Natural killer cell treated with Interleukin-12 subunit alpha and Interleukin-12 subunit beta and Interleukin-15 and Interleukin-18, amount 100 ng/mL, for 72 hours (primary cell): ENCODE measurements around the gene MT1G. TPM values are rescaled to one million over a fixed set of nuclear protein-coding genes. Genes with fewer than 3 reads are reported as not detected.
"Not testable (repeated sequence)": the region's sequence is repeated elsewhere in the genome, so short reads cannot be mapped to it uniquely, and the experiment has no call there.

Experiments
- ATAC-seq, 2 donors: fragments of 150-1000 bp; cut with Tn5 transposase in 1 of 2; sonication (Bioruptor Pico), chemical (Tn5 transposase) in 1 of 2; 2 replicates each; pipeline ENCODE4 v1.10.0; 2021
- DNase-seq: peaks from one replicate; pipeline ENCODE4 v3.0.0; 2022; ENCODE audit warnings: low spot score
- H3K27ac Mint-ChIP-seq, 2 donors: 1 replicate in 1 of 2; 2 replicates in 1 of 2; pipeline ENCODE4 v1.8.0; 2022; ENCODE audit warnings: mixed read lengths in 2 of 2, mild to moderate bottlenecking in 1 of 2, moderate library complexity in 1 of 2
- H3K27me3 Mint-ChIP-seq, 2 donors: 1 replicate in 1 of 2; 2 replicates in 1 of 2; pipeline ENCODE4 v1.8.0; 2022; ENCODE audit warnings: mixed read lengths in 2 of 2
- H3K36me3 Mint-ChIP-seq: one replicate; pipeline ENCODE4 v1.8.0; 2022; ENCODE audit warnings: mixed read lengths
- H3K4me1 Mint-ChIP-seq, 2 donors: 1 replicate in 1 of 2; 2 replicates in 1 of 2; pipeline ENCODE4 v1.8.0; 2022; ENCODE audit warnings: low read depth in 2 of 2, mixed read lengths in 2 of 2, mild to moderate bottlenecking in 1 of 2
- H3K4me3 Mint-ChIP-seq: one replicate; pipeline ENCODE4 v1.8.0; 2022; ENCODE audit warnings: mixed read lengths
- H3K9me3 Mint-ChIP-seq: 2 replicates; pipeline ENCODE4 v1.8.0; 2022; ENCODE audit warnings: mixed read lengths
- total RNA-seq, 2 donors: library from RNA; stranded (reverse); gene quantifications; one replicate each; pipeline ENCODE4 v1.2.3, GENCODE V29; 2022

The MT1G gene
- total RNA-seq, result 1 to 10 TPM; 3.3 to 7.5 TPM

DNA sequence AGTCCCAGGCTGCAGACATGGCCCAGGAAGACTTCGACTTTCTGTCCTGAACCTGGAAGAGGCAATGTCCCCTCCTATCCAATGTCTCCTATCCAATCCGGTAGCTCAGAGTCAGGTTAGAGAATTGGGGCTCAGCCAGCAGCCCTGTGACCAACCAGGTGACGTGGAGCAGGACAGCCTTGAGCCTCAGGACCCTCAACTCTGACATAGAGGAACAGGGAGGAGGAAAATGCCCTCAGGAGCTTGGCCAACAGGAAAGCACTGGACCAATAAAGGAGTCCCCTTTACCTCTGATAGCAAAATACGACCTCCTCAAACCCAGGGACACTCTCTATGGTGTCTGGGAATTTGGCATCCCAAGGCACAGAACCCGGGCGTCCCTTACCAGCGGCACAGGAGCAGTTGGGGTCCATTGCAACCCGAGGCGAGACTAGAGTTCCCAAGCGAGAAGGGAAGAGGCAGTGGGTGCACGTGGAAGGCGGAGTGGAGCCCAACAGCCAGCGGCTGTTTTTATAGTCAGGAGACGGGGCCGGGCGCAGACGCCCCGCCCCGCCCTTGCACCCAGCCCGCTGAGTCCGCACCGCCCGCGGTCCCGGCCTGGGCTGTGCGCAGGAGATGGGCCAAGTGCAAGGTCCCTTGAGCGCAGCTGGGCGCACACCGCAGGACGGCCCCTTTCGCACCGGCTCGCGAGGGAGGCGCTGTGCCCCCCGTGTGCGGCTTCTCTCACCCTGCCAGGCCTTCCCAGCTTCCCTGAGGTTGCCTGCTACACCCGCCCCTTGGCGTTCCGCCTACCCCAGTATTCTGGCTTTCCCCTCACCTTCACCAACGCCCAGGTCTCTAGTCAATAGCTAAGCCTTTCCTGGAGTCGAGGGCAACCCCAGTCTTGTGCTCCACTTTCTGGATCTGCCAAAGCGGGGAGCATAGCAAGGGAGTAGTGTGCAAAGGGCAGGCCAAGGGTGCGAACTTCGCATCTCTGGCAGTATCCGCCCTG, at the start of gene MT1G:
TSS of gene MT1G (minus strand) at position 485 of the 991 bp plus-strand sequence. CDS start at position 413, 72 bp downstream.
- no peaks in the 10 kb centered on the region for H3K9me3 Mint-ChIP-seq
- peak; percentile 77 to 89 for ATAC-seq
- no peak for DNase-seq
- H3K4me1 Mint-ChIP-seq, result peaks cover 12 to 20% of the 10 kb centered on the region in 2 donors
- no peaks in the 10 kb centered on the region for H3K36me3 Mint-ChIP-seq
- peaks cover 46 to 60% of the 10 kb centered on the region in 2 donors for H3K27me3 Mint-ChIP-seq
- H3K4me3 Mint-ChIP-seq, result peak within 1 kb of the TSS; percentile 15
- no peak within 1 kb of the TSS for H3K27ac Mint-ChIP-seq

DNA sequence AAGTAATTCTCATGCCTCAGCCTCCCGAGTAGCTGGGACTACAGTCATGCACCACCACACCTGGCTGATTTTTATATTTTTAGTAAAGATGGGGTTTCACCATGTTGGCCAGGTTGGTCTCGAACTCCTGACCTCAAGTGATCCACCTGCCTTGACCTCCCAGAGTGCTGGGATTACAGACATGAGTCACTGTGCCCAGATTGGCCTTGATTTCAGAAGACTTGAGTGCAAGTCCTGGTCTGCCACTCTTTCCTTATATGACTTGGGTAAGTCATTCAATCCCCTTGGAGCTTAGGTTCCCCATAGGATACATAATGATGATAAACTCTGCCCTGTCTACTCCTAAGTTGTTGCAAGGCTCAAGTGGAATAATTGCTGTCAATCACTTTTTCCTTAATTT, 49.7 kb upstream of the MT1G start:
- DNase-seq, H3K9me3 Mint-ChIP-seq, H3K27ac Mint-ChIP-seq: not testable (repeated sequence)

DNA sequence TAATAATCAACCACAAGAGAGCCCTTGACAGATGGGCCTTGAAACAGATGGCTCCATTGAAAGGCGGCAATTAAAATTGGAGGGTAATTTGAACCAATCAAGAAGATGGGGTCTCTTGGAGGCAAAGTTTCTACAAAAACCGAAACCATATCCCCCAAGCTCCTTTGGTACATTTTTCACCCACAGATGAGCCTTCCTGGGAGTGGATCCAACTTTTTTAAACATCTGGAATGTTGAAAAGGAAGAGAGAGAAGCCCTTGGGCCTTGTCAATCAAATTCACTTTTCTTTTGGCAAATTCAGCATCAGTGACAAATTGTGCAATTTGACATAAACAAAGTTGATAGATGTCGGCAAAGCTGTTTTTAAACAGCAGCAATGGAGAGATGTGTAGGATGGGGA, 48.9 kb upstream of the MT1G start:
- Mint-ChIP-seq H3K4me3 (no peak overlapping the region), H3K27me3 (peaks cover 0 to 2% of the 10 kb centered on the region in 2 donors), H3K4me1 (no peaks in the 10 kb centered on the region), H3K36me3 (no peaks in the 10 kb centered on the region), H3K9me3 (no peaks in the 10 kb centered on the region), H3K27ac (no peak overlapping the region)
- DNase-seq (no peak), ATAC-seq (no peak)

More for the DNA sequence above, 49.7 kb upstream of the MT1G start:
- H3K4me3 Mint-ChIP-seq, ATAC-seq, H3K4me1 Mint-ChIP-seq, H3K27me3 Mint-ChIP-seq, H3K36me3 Mint-ChIP-seq: not testable (repeated sequence)

DNA sequence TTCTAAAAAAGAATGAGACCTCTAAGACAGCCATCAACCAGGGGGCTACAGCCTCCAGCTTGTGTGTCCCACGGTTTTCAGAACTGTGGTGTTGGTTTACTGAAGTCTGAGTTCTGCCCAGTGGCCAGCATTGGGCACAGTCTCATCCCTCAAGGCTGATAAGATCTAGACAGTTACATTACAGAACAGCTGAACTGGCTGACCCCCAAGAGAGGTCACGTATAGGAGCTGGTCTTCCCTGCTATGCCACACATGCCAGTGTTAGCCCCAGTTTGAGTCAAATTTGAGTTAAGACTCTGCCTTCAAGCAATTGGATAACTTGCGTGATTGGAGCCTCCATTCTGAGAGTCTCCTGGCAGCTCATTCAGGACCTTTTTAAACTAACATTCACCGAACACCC, 47.3 kb upstream of the MT1G start:
- DNase-seq (no peak), ATAC-seq (no peak)
- H3K4me3 Mint-ChIP-seq, result no peak overlapping the region
- no peaks in the 10 kb centered on the region for H3K9me3 Mint-ChIP-seq
- no peak overlapping the region for H3K27ac Mint-ChIP-seq
- no peaks in the 10 kb centered on the region for H3K27me3 Mint-ChIP-seq
- no peaks in the 10 kb centered on the region for H3K4me1 Mint-ChIP-seq
- no peaks in the 10 kb centered on the region for H3K36me3 Mint-ChIP-seq

DNA sequence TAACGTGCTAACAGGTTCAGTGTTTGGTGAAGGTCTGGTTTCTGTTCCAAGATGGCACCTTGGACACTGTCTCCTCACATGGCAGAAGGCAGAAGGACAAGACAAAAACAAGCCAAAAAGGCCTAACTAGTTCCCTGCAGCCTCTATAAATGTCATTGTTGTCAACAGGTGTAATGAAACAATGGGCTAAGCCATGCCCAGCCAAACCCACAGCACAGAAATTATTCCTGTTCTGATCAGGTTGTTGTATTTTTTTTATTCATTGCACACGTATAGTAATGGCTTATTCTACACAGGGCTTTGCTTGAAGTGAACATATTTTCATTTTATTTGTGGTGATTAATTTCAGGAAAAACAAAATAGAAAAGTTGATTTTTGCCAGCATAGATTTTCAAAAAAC, 45.9 kb upstream of the MT1G start:
- Mint-ChIP-seq H3K4me3 (no peak overlapping the region), H3K9me3 (no peaks in the 10 kb centered on the region), H3K4me1 (peaks cover 0 to 3% of the 10 kb centered on the region in 2 donors), H3K36me3 (no peaks in the 10 kb centered on the region), H3K27me3 (no peaks in the 10 kb centered on the region), H3K27ac (no peak overlapping the region)
- DNase-seq, result no peak
- ATAC-seq, result no peak

DNA sequence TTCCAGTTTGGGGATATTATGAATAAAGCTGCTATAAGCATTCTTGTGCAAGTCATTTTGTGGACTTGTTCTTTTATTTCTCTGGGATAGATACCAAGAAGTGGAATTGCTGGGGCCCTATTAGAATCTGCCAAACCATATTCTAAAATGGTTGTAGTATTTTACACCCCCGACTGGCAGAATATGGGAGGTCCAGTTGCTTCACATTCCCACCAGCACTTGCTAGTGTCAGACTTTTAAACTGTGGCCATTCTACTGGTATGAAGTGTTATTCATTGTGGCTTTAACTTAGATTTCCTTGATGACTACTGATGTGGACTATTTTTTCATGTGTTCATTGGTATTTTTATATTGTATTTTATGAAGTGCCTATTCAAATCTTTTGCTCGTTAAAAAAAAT, 44.0 kb upstream of the MT1G start:
- peaks cover 5% of the 10 kb centered on the region in 2 donors for H3K4me1 Mint-ChIP-seq
- no peak overlapping the region for H3K27ac Mint-ChIP-seq
- H3K9me3 Mint-ChIP-seq, result no peaks in the 10 kb centered on the region
- H3K4me3 Mint-ChIP-seq, result no peak overlapping the region
- no peaks in the 10 kb centered on the region for H3K27me3 Mint-ChIP-seq
- ATAC-seq (no peak), DNase-seq (no peak)
- no peaks in the 10 kb centered on the region for H3K36me3 Mint-ChIP-seq

DNA sequence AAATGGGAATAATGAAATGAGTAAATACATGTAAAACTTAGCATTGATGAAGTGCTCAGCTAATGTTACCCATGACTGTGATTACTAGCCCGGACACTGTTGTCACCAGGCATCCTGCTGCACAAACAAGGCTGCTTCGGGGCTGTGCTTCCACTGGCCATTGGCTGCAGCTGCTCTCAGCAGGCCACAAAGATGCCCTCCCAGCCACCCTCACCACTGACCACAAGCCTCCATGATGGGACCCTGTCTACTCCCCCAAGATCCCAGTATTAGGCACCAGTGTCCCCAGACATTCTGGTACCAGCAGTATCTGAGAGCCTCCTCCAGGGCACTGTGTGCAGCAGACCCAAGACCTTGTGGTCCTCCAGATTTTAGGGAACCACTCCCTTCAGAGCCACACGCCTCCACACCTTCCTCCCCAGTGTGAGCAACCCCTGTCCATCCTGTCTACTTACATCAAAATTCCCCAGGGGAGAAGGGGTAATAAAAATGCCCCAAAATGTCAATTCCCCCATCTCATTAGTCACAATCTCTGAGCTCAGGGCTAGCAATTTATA, 42.4 kb upstream of the MT1G start:
- Mint-ChIP-seq H3K4me3 (no peak overlapping the region), H3K9me3 (no peaks in the 10 kb centered on the region), H3K27ac (no peak overlapping the region), H3K36me3 (no peaks in the 10 kb centered on the region), H3K27me3 (no peaks in the 10 kb centered on the region), H3K4me1 (peaks cover 5% of the 10 kb centered on the region in 2 donors)
- ATAC-seq (no peak), DNase-seq (no peak)

DNA sequence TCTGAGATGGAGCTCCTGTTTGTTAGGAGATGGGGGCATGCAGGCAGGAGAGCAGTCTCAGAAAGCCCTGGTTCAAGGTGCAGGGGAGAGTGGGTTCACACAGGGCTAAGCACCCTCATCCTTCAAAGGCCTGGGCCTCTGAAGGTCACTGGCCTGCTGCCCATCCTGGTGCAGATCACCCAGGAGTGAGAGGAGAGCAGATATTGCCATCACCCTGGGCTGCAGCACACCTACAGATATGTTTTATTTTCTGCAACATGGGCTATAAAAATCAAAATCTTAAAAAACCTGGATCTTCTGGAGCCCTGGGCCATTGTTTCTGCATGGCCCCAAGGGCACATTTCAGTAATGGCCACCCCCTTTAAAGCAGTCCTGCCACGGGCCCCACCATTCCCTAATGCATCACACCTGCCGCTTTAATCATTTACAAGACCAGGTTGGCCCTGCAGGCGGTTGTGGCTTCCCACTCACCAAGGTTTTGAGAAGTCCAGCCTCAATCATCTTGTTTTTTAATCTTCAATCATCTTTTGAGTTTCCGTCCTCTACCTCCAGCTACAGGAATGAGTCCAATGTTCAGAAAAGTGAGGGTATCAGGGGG, 41.7 kb upstream of the MT1G start:
- H3K9me3 Mint-ChIP-seq, result no peaks in the 10 kb centered on the region
- H3K27ac Mint-ChIP-seq, result peak overlapping the region in 1 of 2 donors; percentile 21
- H3K4me1 Mint-ChIP-seq, result peaks cover 5% of the 10 kb centered on the region in 2 donors
- H3K27me3 Mint-ChIP-seq, result no peaks in the 10 kb centered on the region
- H3K4me3 Mint-ChIP-seq, result no peak overlapping the region
- no peak for ATAC-seq
- DNase-seq, result no peak
- no peaks in the 10 kb centered on the region for H3K36me3 Mint-ChIP-seq

DNA sequence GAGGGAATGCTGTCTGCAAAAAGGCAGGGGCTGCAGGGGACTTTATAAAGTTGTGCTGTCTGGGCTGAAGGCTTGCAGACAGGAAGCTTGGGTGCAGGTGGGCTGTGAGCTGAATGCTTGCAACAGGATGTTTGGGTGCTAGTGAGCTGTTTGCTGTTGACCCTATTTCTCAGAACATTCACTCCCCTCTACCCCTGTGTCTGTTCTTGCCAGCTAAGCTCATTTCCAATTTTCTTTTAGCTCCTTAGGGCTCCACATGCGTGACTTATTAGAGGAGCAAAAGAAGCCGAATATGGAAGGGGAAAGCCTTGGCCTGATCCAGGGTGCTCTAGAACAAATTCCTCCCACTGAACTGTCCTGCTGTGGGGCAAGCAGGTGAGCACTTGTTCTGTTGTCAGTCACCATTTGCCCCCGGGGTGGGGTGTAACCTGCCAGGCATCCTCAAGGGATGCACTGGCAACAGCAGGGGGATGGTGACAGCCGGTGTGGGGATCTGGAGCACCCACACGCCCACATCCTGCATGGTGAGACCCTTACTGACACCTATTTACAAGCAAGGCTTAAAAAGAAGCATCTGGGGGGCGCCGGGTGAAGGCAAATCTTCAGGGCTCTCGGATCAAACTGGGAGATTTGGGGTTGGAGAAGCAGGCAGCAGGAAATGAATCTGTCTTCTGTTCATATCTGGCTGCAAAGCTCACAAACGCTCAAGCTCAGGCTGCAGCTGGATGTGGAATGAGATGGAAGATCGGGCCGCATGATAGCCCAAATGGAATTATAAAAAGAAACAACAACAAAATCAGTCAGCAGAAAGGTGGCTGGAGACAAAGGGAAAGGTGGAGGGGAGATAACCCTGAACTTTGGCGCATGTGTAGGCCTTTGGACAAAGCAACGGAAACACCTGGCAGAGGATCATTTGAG, 40.9 kb upstream of the MT1G start:
- no peaks in the 10 kb centered on the region for H3K36me3 Mint-ChIP-seq

DNA sequence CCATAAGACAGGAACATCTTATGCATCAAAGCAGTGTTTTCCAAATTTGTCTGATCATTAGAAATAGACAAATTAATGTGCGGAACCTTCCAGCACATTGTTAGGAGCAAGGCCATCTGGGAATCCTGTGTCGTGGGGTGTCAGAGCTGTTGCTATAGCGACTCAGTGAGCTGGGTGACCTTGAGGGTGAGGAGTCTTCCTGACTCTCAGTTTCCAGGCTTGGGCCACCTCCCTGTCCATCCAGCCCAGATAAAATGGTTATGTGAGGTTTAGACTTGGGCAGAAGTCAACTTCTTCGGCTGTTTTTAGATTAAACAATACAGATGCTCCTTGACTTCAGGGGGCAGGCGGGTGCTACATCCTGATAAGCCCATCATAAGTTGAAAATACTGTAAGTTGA, 35.0 kb upstream of the MT1G start:
- Mint-ChIP-seq H3K9me3 (no peaks in the 10 kb centered on the region), H3K27ac (no peak overlapping the region), H3K4me3 (no peak overlapping the region), H3K4me1 (peaks cover 6 to 9% of the 10 kb centered on the region in 2 donors), H3K27me3 (no peaks in the 10 kb centered on the region), H3K36me3 (no peaks in the 10 kb centered on the region)
- no peak for ATAC-seq
- DNase-seq, result no peak

More for the DNA sequence above, 40.9 kb upstream of the MT1G start:
- Mint-ChIP-seq H3K27me3 (no peaks in the 10 kb centered on the region), H3K9me3 (no peaks in the 10 kb centered on the region), H3K27ac (peak overlapping the region; percentile 21 to 51), H3K4me1 (peaks cover 5% of the 10 kb centered on the region in 2 donors), H3K4me3 (no peak overlapping the region)
- DNase-seq (no peak), ATAC-seq (peak in 1 of 2 donors; percentile 57)

DNA sequence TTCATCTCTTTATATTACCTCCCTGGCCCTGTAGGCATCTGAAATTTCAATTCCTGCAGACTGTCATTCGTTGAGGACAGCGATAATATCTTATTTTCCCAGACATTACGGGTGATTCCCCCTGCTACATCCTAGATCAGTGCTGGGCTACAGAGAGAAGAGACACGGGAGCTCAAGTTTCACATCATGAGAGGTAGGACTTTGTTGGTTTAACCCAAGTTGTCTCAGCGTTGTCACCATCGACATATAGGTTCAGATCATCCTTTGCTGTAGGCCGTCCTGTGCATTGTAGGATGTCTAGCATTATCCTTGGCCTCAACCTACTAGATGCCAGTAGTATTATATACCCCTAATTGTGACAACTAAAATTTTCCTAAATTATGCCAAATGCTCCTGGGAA, 33.7 kb upstream of the MT1G start:
- Mint-ChIP-seq H3K27me3 (no peaks in the 10 kb centered on the region), H3K9me3 (no peaks in the 10 kb centered on the region), H3K27ac (peak overlapping the region in 1 of 2 donors; percentile 60), H3K4me3 (no peak overlapping the region), H3K36me3 (no peaks in the 10 kb centered on the region), H3K4me1 (peaks cover 6 to 9% of the 10 kb centered on the region in 2 donors)
- ATAC-seq, result no peak
- no peak for DNase-seq

DNA sequence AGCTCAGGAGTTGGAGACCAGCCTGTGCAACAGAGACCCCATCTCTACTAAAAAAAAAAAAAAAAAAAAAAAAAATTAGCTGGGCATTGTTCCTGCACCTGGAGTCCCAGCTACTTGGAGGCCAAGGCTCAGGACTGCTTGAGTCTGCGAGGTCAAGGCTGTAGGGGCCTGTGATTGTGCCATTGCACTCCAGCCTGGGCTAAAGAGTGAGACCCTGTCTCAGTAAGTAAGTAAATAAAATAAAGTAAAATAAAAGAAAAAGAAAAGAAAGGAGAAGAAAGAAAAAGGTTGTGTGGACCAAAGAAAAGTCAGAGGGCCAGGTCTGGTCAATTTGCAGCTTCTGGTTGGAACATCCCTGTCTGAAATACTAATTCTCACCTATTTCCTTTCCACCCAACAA, 32.8 kb upstream of the MT1G start:
- no peak for ATAC-seq
- Mint-ChIP-seq H3K36me3 (no peaks in the 10 kb centered on the region), H3K4me3 (no peak overlapping the region), H3K27ac (no peak overlapping the region), H3K9me3 (no peaks in the 10 kb centered on the region), H3K4me1 (peaks cover 6 to 9% of the 10 kb centered on the region in 2 donors), H3K27me3 (no peaks in the 10 kb centered on the region)
- no peak for DNase-seq

DNA sequence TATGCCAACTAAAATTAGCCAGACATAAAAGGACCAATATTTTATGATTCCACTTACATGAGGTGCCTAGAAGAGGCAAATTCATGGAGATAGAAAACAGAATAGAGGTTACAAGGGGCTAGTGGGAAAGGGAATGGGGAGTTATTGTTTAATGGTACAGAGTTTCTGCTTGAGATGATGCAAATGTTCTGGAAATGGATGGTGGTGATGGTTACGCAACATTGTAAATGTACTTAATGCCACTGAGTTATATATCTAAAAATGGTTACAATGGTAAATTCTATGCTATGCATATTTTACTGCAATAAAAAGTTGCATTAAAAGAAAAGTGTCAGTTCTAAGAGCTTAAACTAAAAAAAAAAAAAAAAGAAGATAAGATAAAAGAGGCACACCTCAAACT, 32.3 kb upstream of the MT1G start:
- Mint-ChIP-seq H3K27ac (peak overlapping the region in 1 of 2 donors; percentile 37), H3K4me1 (peaks cover 6 to 9% of the 10 kb centered on the region in 2 donors), H3K4me3 (no peak overlapping the region), H3K27me3 (no peaks in the 10 kb centered on the region), H3K36me3 (no peaks in the 10 kb centered on the region), H3K9me3 (no peaks in the 10 kb centered on the region)
- ATAC-seq, result no peak
- no peak for DNase-seq
